Liver (tissue), 9 donors: ENCODE results near the gene SRXN1. TPM values are rescaled to one million over a fixed set of nuclear protein-coding genes. Genes with fewer than 3 reads are reported as not detected.

Experiments
- DNase-seq: peaks from one replicate; pipeline ENCODE4 v3.0.0-alpha.2; 2017; ENCODE audit warnings: low spot score
- H3K27ac ChIP-seq, 2 donors: one replicate each; pipeline ENCODE4 v1.7.0; 2013; ENCODE audit warnings: inconsistent platforms in 2 of 2, low read length in 2 of 2, control low read depth in 1 of 2, low read depth in 1 of 2, mild to moderate bottlenecking in 1 of 2
- H3K27me3 ChIP-seq, 4 donors: one replicate each; pipeline versions ENCODE4 v1.6.1 to v1.7.0; 2013; ENCODE audit warnings: low read length in 3 of 4, inconsistent platforms in 1 of 4, mild to moderate bottlenecking in 1 of 4, moderate library complexity in 1 of 4; ENCODE audit not compliant: control insufficient read depth in 4 of 4, insufficient read depth in 4 of 4
- H3K36me3 ChIP-seq, 4 donors: one replicate each; pipeline versions ENCODE4 v1.6.1 to v1.7.0; 2013; ENCODE audit warnings: low read length in 3 of 4, mild to moderate bottlenecking in 3 of 4, low read depth in 1 of 4, moderate library complexity in 1 of 4; ENCODE audit not compliant: control insufficient read depth in 4 of 4, insufficient read depth in 3 of 4
- H3K4me1 ChIP-seq, 4 donors: one replicate each; pipeline versions ENCODE4 v1.6.1 to v1.7.0; 2013; ENCODE audit warnings: low read length in 3 of 4, mild to moderate bottlenecking in 3 of 4, moderate library complexity in 1 of 4; ENCODE audit not compliant: control insufficient read depth in 4 of 4, insufficient read depth in 4 of 4
- H3K4me3 ChIP-seq, 3 donors: one replicate each; pipeline versions ENCODE4 v1.6.1 to v1.7.0; 2013; ENCODE audit warnings: low read length in 3 of 3, control low read depth in 1 of 3, low read depth in 1 of 3, mild to moderate bottlenecking in 1 of 3
- H3K9ac ChIP-seq, 2 donors: one replicate each; pipeline ENCODE4 v1.7.0; 2013; ENCODE audit warnings: low read length in 2 of 2, mild to moderate bottlenecking in 2 of 2, moderate library complexity in 2 of 2, control low read depth in 1 of 2, low read depth in 1 of 2
- H3K9me3 ChIP-seq, 4 donors: one replicate each; pipeline versions ENCODE4 v1.6.1 to v1.7.0; 2013; ENCODE audit warnings: low read length in 3 of 4; ENCODE audit not compliant: control insufficient read depth in 4 of 4
- ATF3 ChIP-seq: IDR thresholded peaks from 2 replicates; pipeline ENCODE4 v1.6.1; 2016; ENCODE audit warnings: antibody characterized with exemption
- CTCF ChIP-seq: fragments of 150-350 bp; IDR thresholded peaks from 2 replicates; pipeline ENCODE4 v1.5.1; 2017; ENCODE audit warnings: improper control_type of control experiment, low read depth, low read length; ENCODE audit not compliant: missing input control
- EGR1 ChIP-seq, 2 donors: IDR thresholded peaks; 2 replicates each; pipeline ENCODE4 v1.6.1; 2016 to 2018; ENCODE audit warnings: antibody characterized with exemption in 2 of 2, low read depth in 2 of 2
- FOXA1 ChIP-seq: IDR thresholded peaks from 2 replicates; pipeline ENCODE4 v1.6.1; 2016; ENCODE audit warnings: antibody characterized with exemption
- FOXA2 ChIP-seq: IDR thresholded peaks from 2 replicates; pipeline ENCODE4 v1.6.1; 2016; ENCODE audit warnings: antibody characterized with exemption
- GABPA ChIP-seq, 2 donors: IDR thresholded peaks in 1 of 2; conservative IDR thresholded peaks in 1 of 2; 2 replicates each; pipeline ENCODE4 v1.6.1; 2016; ENCODE audit warnings: antibody characterized with exemption in 2 of 2, mild to moderate bottlenecking in 1 of 2, moderate library complexity in 1 of 2
- HNF4A ChIP-seq, 2 donors: conservative IDR thresholded peaks; 2 replicates each; pipeline ENCODE4 v1.6.1; 2016; ENCODE audit warnings: antibody characterized with exemption in 2 of 2, mild to moderate bottlenecking in 2 of 2
- HNF4G ChIP-seq: IDR thresholded peaks from 2 replicates; pipeline ENCODE4 v1.6.1; 2016; ENCODE audit warnings: antibody characterized with exemption
- JUND ChIP-seq, 2 donors: IDR thresholded peaks; 2 replicates each; pipeline ENCODE4 v1.6.1; 2016; ENCODE audit warnings: antibody characterized with exemption in 2 of 2
- MAX ChIP-seq: IDR thresholded peaks from 2 replicates; pipeline ENCODE4 v1.6.1; 2016; ENCODE audit warnings: antibody characterized with exemption
- NR2F2 ChIP-seq: IDR thresholded peaks from 2 replicates; pipeline ENCODE4 v1.6.1; 2016; ENCODE audit warnings: antibody characterized with exemption
- RAD21 ChIP-seq, 2 donors: IDR thresholded peaks; 2 replicates each; pipeline ENCODE4 v1.6.1; 2016; ENCODE audit warnings: antibody characterized with exemption in 2 of 2, mild to moderate bottlenecking in 2 of 2
- REST ChIP-seq: IDR thresholded peaks from 2 replicates; pipeline ENCODE4 v1.6.1; 2016; ENCODE audit warnings: antibody characterized with exemption, mild to moderate bottlenecking
- RXRA ChIP-seq, 2 donors: IDR thresholded peaks; 2 replicates each; pipeline ENCODE4 v1.6.1; 2017 to 2018; ENCODE audit warnings: antibody characterized with exemption in 2 of 2, mild to moderate bottlenecking in 1 of 2
- TAF1 ChIP-seq: conservative IDR thresholded peaks from 2 replicates; pipeline ENCODE4 v1.6.1; 2016; ENCODE audit warnings: antibody characterized with exemption, mild to moderate bottlenecking
- YY1 ChIP-seq: IDR thresholded peaks from 2 replicates; pipeline ENCODE4 v1.6.1; 2016; ENCODE audit warnings: antibody characterized with exemption, mild to moderate bottlenecking
- ZBTB33 ChIP-seq: IDR thresholded peaks from 2 replicates; pipeline ENCODE4 v1.6.1; 2016; ENCODE audit warnings: antibody characterized with exemption
- WGBS: extraction: QIAGEN DNeasy Blood & Tissue Kit; methylation state at CpG from one replicate; pipeline ENCODE4 v1.1.7; 2013; 5-methylcytosine and 5-hydroxymethylcytosine counted together
- polyA plus RNA-seq, 2 donors: library from polyadenylated mRNA; stranded (reverse) in 1 of 2; unstranded in 1 of 2; fragments of 200-250 nt in 1 of 2; fragments of >200 nt in 1 of 2; fragmentation: Nextera tagmentation in 1 of 2; extraction: Ambion mirVana in 1 of 2; gene quantifications; one replicate each; pipeline versions ENCODE4 v1.2.1 to v1.2.3, GENCODE V29; 2013 to 2015
- total RNA-seq, 2 donors: library from RNA; depleted of rRNA; stranded (reverse); fragments of >200 nt; gene quantifications; one replicate each; pipeline ENCODE4 v1.2.3, GENCODE V29; 2014
- donor health status: healthy.
- donor health status: healthy.
- donor health status: healthy.
- donor health status: healthy.
- donor health status: healthy.

The SRXN1 gene
- total and polyA plus RNA-seq, 4 donors, result 14.3 to 60.2 (median 24.8) TPM

- TF ChIP-seq FOXA2, result no peak
- no peak for TF ChIP-seq FOXA1
- TF ChIP-seq NR2F2, result no peak
- TF ChIP-seq RAD21 (IDR thresholded peaks at IDR 0.05), result no peak
- TF ChIP-seq JUND (IDR thresholded peaks at IDR 0.05), result no peak
- no peak for TF ChIP-seq ATF3
- no peak for TF ChIP-seq GABPA (IDR thresholded peaks at IDR 0.05 in 1 of 2, conservative IDR thresholded peaks at IDR 0.05 in 1 of 2)
- no peak for TF ChIP-seq EGR1 (IDR thresholded peaks at IDR 0.05; ENCODE audit: low read depth in 2 of 2)
- TF ChIP-seq ZBTB33, result no peak
- TF ChIP-seq HNF4A (conservative IDR thresholded peaks at IDR 0.05), result no peak
- TF ChIP-seq TAF1, result no peak
- no peak for TF ChIP-seq RXRA (IDR thresholded peaks at IDR 0.05)
- no peak for TF ChIP-seq MAX
- no peak for TF ChIP-seq YY1
- no peak for TF ChIP-seq HNF4G
- no peak for TF ChIP-seq CTCF
- no peak for TF ChIP-seq REST
- no peaks in the 10 kb centered on the region for H3K36me3 ChIP-seq
- H3K9ac ChIP-seq, result no peak overlapping the region
- no peaks in the 10 kb centered on the region for H3K27me3 ChIP-seq
- H3K9me3 ChIP-seq, result no peaks in the 10 kb centered on the region
- H3K27ac ChIP-seq, result no peak overlapping the region
- no peak overlapping the region for H3K4me3 ChIP-seq
- peaks cover 0 to 6% (median 5%) of the 10 kb centered on the region in 4 donors for H3K4me1 ChIP-seq
- WGBS, result 69% methylated on average over 11 of the region's 11 CpGs
- no peak for DNase-seq
Measured at GRCh38 chr20:640674-641515, 12.1 kb downstream of the SRXN1 start.
